Smooth muscle cell (in vitro differentiated cells): ENCODE measurements around the gene DLG5. TPM values are rescaled to one million over a fixed set of nuclear protein-coding genes. Genes with fewer than 3 reads are reported as not detected.
A peak's percentile ranks its signal among the peaks of the same experiment; 100 is the strongest.
"Not testable (repeated sequence)": the region's sequence is repeated elsewhere in the genome, so short reads cannot be mapped to it uniquely, and the experiment has no call there.

Experiments used
- DNase-seq: peaks from one replicate; lab custom pipeline; 2025; ENCODE audit not compliant: unreplicated experiment; lab: John Stamatoyannopoulos, UW
- H2AFZ ChIP-seq: fragments of 200-600 bp; sonication (generic); 2 replicates; pipeline ENCODE4 v1.6.0; 2016; ENCODE audit warnings: antibody characterized with exemption, low read depth, mild to moderate bottlenecking
- H3F3A ChIP-seq: fragments of 200-600 bp; sonication (generic); 2 replicates; pipeline ENCODE4 v1.6.0; 2017; ENCODE audit warnings: antibody characterized with exemption, low read depth
- H3K27ac ChIP-seq: fragments of 200-600 bp; sonication (generic); 2 replicates; pipeline ENCODE4 v1.5.1; 2016; ENCODE audit warnings: low read depth, mild to moderate bottlenecking
- H3K27me3 ChIP-seq: fragments of 200-600 bp; sonication (generic); 2 replicates; pipeline ENCODE4 v1.6.1; 2016; ENCODE audit warnings: low read depth, mild to moderate bottlenecking
- H3K36me3 ChIP-seq: fragments of 200-600 bp; sonication (generic); 2 replicates; pipeline ENCODE4 v1.5.1; 2016; ENCODE audit warnings: low read depth
- H3K4me1 ChIP-seq: fragments of 200-600 bp; sonication (generic); 2 replicates; pipeline ENCODE4 v1.5.1; 2016; ENCODE audit warnings: low read depth
- H3K4me2 ChIP-seq: fragments of 200-600 bp; sonication (generic); 2 replicates; pipeline ENCODE4 v1.6.0; 2016; ENCODE audit warnings: mild to moderate bottlenecking
- H3K4me3 ChIP-seq: fragments of 200-600 bp; sonication (generic); 2 replicates; pipeline ENCODE4 v1.5.1; 2016; ENCODE audit warnings: mild to moderate bottlenecking
- H3K79me2 ChIP-seq: fragments of 200-600 bp; sonication (generic); 2 replicates; pipeline ENCODE4 v1.6.0; 2016; ENCODE audit warnings: low read depth, mild to moderate bottlenecking
- H3K9ac ChIP-seq: fragments of 200-600 bp; sonication (generic); 2 replicates; pipeline ENCODE4 v1.6.0; 2016; ENCODE audit warnings: low read depth
- H3K9me3 ChIP-seq: fragments of 200-600 bp; sonication (generic); replicated peaks from 2 replicates; pipeline ENCODE4 v1.5.1; 2016; ENCODE audit warnings: low read depth
- H4K20me1 ChIP-seq: fragments of 200-600 bp; sonication (generic); 2 replicates; pipeline ENCODE4 v1.6.0; 2016; ENCODE audit warnings: low read depth
- CTCF ChIP-seq: fragments of 200-600 bp; sonication (generic); IDR thresholded peaks from 2 replicates; pipeline ENCODE4 v1.5.1; 2017; ENCODE audit warnings: borderline replicate concordance, mild to moderate bottlenecking, antibody characterized with exemption; ENCODE audit not compliant: insufficient read depth, poor library complexity, severe bottlenecking
- WGBS: methylation state at CpG from one replicate; pipeline ENCODE4 v1.1.7; 2016; ENCODE audit warnings: low lambda C conversion rate; 5-methylcytosine and 5-hydroxymethylcytosine counted together
- polyA plus RNA-seq: library from polyadenylated mRNA; unstranded; fragments of >200 nt; fragmentation: Nextera tagmentation; extraction: Ambion mirVana; gene quantifications from 2 replicates; pipeline ENCODE4 v1.2.1, GENCODE V29; 2016
- total RNA-seq: library from RNA; depleted of rRNA; stranded (reverse); fragments of >200 nt; gene quantifications from 2 replicates; pipeline ENCODE4 v1.2.3, GENCODE V29; 2014

The DLG5 gene
- total and polyA plus RNA-seq, 2 experiments from 2014 or later: 11.3 to 21.8 TPM

- no peak for DNase-seq
- Histone ChIP-seq H3K79me2 (no peaks in the 10 kb centered on the region), H3K36me3 (no peaks in the 10 kb centered on the region), H3F3A (no peaks in the 10 kb centered on the region), H2AFZ (no peak overlapping the region), H3K27me3 (no peaks in the 10 kb centered on the region), H3K9me3 (no peaks in the 10 kb centered on the region), H3K9ac (no peak overlapping the region), H3K27ac (no peak overlapping the region), H3K4me1 (peaks cover 8% of the 10 kb centered on the region), H3K4me2 (no peak overlapping the region), H4K20me1 (no peaks in the 10 kb centered on the region), H3K4me3 (no peak overlapping the region)
- WGBS: 96% methylated on average over 1 of the region's 1 CpG
- no peak for TF ChIP-seq CTCF
Measured at GRCh38 chr10:77774940-77775391, 151.6 kb downstream of the DLG5 start.

GRCh38 chr10:77773631-77774426, 152.7 kb downstream of the DLG5 start:
- H3K4me1 ChIP-seq: peaks cover 8% of the 10 kb centered on the region
- H3K9me3 ChIP-seq: no peaks in the 10 kb centered on the region
- no peaks in the 10 kb centered on the region for H3K27me3 ChIP-seq
- no peaks in the 10 kb centered on the region for H3K79me2 ChIP-seq
- H3K36me3 ChIP-seq: no peaks in the 10 kb centered on the region
- H4K20me1 ChIP-seq: no peaks in the 10 kb centered on the region
- no peak overlapping the region for H2AFZ ChIP-seq
- H3K4me2 ChIP-seq: no peak overlapping the region
- H3K9ac ChIP-seq: no peak overlapping the region
- 82% methylated on average over 12 of the region's 12 CpGs for WGBS
- no peak for TF ChIP-seq CTCF
- H3F3A ChIP-seq: no peaks in the 10 kb centered on the region
- no peak overlapping the region for H3K4me3 ChIP-seq
- H3K27ac ChIP-seq: peak overlapping the region; percentile 15
- DNase-seq: no peak

GRCh38 chr10:77772852-77773600, 153.5 kb downstream of the DLG5 start:
- 84% methylated on average over 17 of the region's 17 CpGs for WGBS
- H3K4me1 ChIP-seq, H3K4me3 ChIP-seq, H3K27ac ChIP-seq, H3K27me3 ChIP-seq, H2AFZ ChIP-seq, DNase-seq, H3K36me3 ChIP-seq, H4K20me1 ChIP-seq, H3K9ac ChIP-seq, H3K79me2 ChIP-seq, H3K9me3 ChIP-seq, H3F3A ChIP-seq, H3K4me2 ChIP-seq: not testable (repeated sequence)

- Histone ChIP-seq H3K4me1 (peaks cover 8% of the 10 kb centered on the region), H3K27me3 (no peaks in the 10 kb centered on the region), H4K20me1 (no peaks in the 10 kb centered on the region), H3K4me2 (no peak overlapping the region), H3K27ac (no peak overlapping the region), H3K79me2 (no peaks in the 10 kb centered on the region), H3K36me3 (no peaks in the 10 kb centered on the region), H2AFZ (no peak overlapping the region), H3K9me3 (no peaks in the 10 kb centered on the region), H3K4me3 (no peak overlapping the region), H3F3A (no peaks in the 10 kb centered on the region), H3K9ac (no peak overlapping the region)
- 88% methylated on average over 7 of the region's 7 CpGs for WGBS
- TF ChIP-seq CTCF: no peak
- no peak for DNase-seq
Measured at GRCh38 chr10:77771851-77772250, 154.7 kb downstream of the DLG5 start.
